Tibial artery (tissue), 4 donors: Measurements from ENCODE around the gene GRK1.
"Not testable (repeated sequence)": the region's sequence is repeated elsewhere in the genome, so short reads cannot be mapped to it uniquely, and the experiment has no call there.

Source experiments
- DNase-seq, 2 donors: peaks; one replicate each; pipeline ENCODE4 v3.0.0-alpha.2; 2019
- H3K27ac ChIP-seq, 2 donors: fragments of 200-600 bp; sonication (generic) in 1 of 2; 1 replicate in 1 of 2; 2 replicates in 1 of 2; pipeline ENCODE4 v1.5.1; 2018 to 2019; ENCODE audit warnings: mild to moderate bottlenecking in 1 of 2
- H3K27me3 ChIP-seq, 2 donors: fragments of 200-600 bp; sonication (generic) in 1 of 2; one replicate each; pipeline versions ENCODE4 v1.5.1 to v1.6.0; 2016 to 2019
- H3K36me3 ChIP-seq, 3 donors: fragments of 200-600 bp; sonication (generic) in 2 of 3; one replicate each; pipeline ENCODE4 v1.5.1; 2016 to 2019; ENCODE audit warnings: mild to moderate bottlenecking in 2 of 3
- H3K4me1 ChIP-seq, 4 donors: fragments of 200-600 bp; sonication (generic) in 2 of 4; 1 replicate in 3 of 4; 2 replicates in 1 of 4; pipeline ENCODE4 v1.5.1; 2016 to 2019
- H3K4me3 ChIP-seq, 2 donors: fragments of 200-600 bp; sonication (generic) in 1 of 2; 1 replicate in 1 of 2; 2 replicates in 1 of 2; pipeline ENCODE4 v1.5.1; 2018 to 2019; ENCODE audit warnings: mild to moderate bottlenecking in 2 of 2
- H3K9me3 ChIP-seq, 3 donors: fragments of 200-600 bp; sonication (generic) in 1 of 3; one replicate each; pipeline ENCODE4 v1.5.1; 2016 to 2019
- CTCF ChIP-seq, 2 experiments: fragments of 200-600 bp in 1 of 2; fragments of 450-650 bp in 1 of 2; IDR thresholded peaks; one replicate each; pipeline ENCODE4 v1.5.1; 2017 to 2019; ENCODE audit warnings: antibody characterized with exemption in 2 of 2, mild to moderate bottlenecking in 1 of 2, moderate library complexity in 1 of 2
- intact Hi-C: fragments of 100-400 bp; cut with DNase I; formaldehyde crosslinking; loops from one replicate; pipeline ENCODE4 v1.15.0; 2023; ENCODE audit warnings: low total_unique reads

Gene GRK1

GRCh38 chr13:113748862-113749451 lies 81.9 kb downstream of the GRK1 start:
- peaks cover 0 to 10% of the 10 kb centered on the region in 2 donors for H3K27me3 ChIP-seq
- H3K4me3 ChIP-seq: no peak overlapping the region
- intact Hi-C loops: no loop called here
- H3K27ac ChIP-seq: no peak overlapping the region
- H3K4me1 ChIP-seq: no peaks in the 10 kb centered on the region
- no peak for TF ChIP-seq CTCF (IDR thresholded peaks at IDR 0.05)
- H3K36me3 ChIP-seq: no peaks in the 10 kb centered on the region
- H3K9me3 ChIP-seq: no peaks in the 10 kb centered on the region
- no peak for DNase-seq

- TF ChIP-seq CTCF (IDR thresholded peaks at IDR 0.05): no peak
- H3K27me3 ChIP-seq: peaks cover 0 to 12% of the 10 kb centered on the region in 2 donors
- H3K36me3 ChIP-seq: no peaks in the 10 kb centered on the region
- no peaks in the 10 kb centered on the region for H3K9me3 ChIP-seq
- H3K4me3 ChIP-seq: no peak overlapping the region
- intact Hi-C loops: no loop called here
- no peak for DNase-seq
- H3K27ac ChIP-seq: no peak overlapping the region
- no peaks in the 10 kb centered on the region for H3K4me1 ChIP-seq
Measured at GRCh38 chr13:113749507-113749906, 82.5 kb downstream of the GRK1 start.

DNA sequence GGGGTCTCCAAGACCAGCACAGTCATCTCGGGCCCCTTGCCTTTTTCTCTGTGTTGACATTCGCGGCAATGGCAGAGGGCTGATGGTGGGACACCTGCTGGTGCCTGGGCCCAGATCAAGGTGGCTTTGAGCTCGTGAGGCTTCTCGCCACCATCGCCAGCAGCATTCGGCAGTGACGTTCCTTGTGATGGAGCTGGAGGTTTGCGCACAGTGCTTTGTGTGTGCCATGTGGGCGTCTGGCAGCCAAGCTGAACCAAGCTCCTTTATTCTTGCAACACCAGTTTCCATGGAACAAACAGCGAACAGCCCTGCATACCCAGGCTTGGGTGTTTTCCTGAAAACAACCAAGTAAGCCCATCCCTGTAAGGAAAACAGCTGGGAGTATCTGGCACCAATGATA lies 82.9 kb downstream of the GRK1 start:
- DNase-seq: no peak
- intact Hi-C loops: no loop called here
- no peaks in the 10 kb centered on the region for H3K4me1 ChIP-seq
- H3K27ac ChIP-seq: no peak overlapping the region
- H3K9me3 ChIP-seq: no peaks in the 10 kb centered on the region
- H3K4me3 ChIP-seq: no peak overlapping the region
- no peak for TF ChIP-seq CTCF (IDR thresholded peaks at IDR 0.05)
- H3K36me3 ChIP-seq: no peaks in the 10 kb centered on the region
- H3K27me3 ChIP-seq: peaks cover 0 to 16% of the 10 kb centered on the region in 2 donors

GRCh38 chr13:113750554-113751399 lies 83.8 kb downstream of the GRK1 start:
- H3K27me3 ChIP-seq: peaks cover 0 to 23% of the 10 kb centered on the region in 2 donors

DNA sequence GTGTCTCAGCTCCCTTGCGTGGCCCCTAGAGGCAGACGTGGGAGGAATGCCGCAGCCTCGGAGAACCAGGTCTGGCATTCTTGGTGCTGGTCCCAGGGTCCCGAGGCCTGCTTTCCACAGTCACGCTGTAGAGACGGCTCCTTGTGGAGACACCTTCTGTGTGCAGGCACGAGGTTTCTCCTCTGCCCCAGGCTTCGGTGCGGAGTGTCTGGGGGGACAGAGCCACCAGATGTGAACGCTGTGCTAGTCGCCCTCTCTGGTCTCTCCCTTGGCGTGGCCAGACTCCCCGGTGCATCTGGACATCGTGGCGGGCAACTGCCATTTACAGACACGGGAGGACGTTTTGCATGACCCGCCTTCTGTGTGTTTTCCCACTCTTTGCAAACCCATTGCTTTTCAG lies 84.5 kb downstream of the GRK1 start:
- no peaks in the 10 kb centered on the region for H3K9me3 ChIP-seq
- H3K36me3 ChIP-seq: no peaks in the 10 kb centered on the region
- H3K27me3 ChIP-seq: peaks cover 0 to 23% of the 10 kb centered on the region in 2 donors
- TF ChIP-seq CTCF (IDR thresholded peaks at IDR 0.05): no peak
- DNase-seq: no peak
- H3K4me3 ChIP-seq: no peak overlapping the region
- no peak overlapping the region for H3K27ac ChIP-seq
- intact Hi-C loops: no loop called here
- H3K4me1 ChIP-seq: no peaks in the 10 kb centered on the region

More at GRCh38 chr13:113750554-113751399, 83.8 kb downstream of the GRK1 start:
- Histone ChIP-seq H3K4me1 (no peaks in the 10 kb centered on the region), H3K27ac (no peak overlapping the region), H3K36me3 (no peaks in the 10 kb centered on the region), H3K4me3 (no peak overlapping the region), H3K9me3 (no peaks in the 10 kb centered on the region)
- no peak for DNase-seq
- no peak for TF ChIP-seq CTCF (IDR thresholded peaks at IDR 0.05)
- intact Hi-C loops: no loop called here

GRCh38 chr13:113752211-113752986 lies 85.4 kb downstream of the GRK1 start:
- H3K4me3 ChIP-seq, H3K4me1 ChIP-seq, H3K27ac ChIP-seq, H3K36me3 ChIP-seq, intact Hi-C loops, DNase-seq, H3K9me3 ChIP-seq: not testable (repeated sequence)
- H3K27me3 ChIP-seq: peaks cover 0 to 23% of the 10 kb centered on the region in 2 donors
